HG02623 (cell line): Measurements from ENCODE around the gene SPART.
"Not testable (repeated sequence)": the region's sequence is repeated elsewhere in the genome, so short reads cannot be mapped to it uniquely, and the experiment has no call there.

ENCODE experiments used
- ATAC-seq: cut with Tn5 transposase; IDR thresholded peaks from one replicate; pipeline ENCODE4 v1.9.1; 2021; ENCODE audit warnings: moderate library complexity; ENCODE audit not compliant: unreplicated experiment

SPART gene

DNA sequence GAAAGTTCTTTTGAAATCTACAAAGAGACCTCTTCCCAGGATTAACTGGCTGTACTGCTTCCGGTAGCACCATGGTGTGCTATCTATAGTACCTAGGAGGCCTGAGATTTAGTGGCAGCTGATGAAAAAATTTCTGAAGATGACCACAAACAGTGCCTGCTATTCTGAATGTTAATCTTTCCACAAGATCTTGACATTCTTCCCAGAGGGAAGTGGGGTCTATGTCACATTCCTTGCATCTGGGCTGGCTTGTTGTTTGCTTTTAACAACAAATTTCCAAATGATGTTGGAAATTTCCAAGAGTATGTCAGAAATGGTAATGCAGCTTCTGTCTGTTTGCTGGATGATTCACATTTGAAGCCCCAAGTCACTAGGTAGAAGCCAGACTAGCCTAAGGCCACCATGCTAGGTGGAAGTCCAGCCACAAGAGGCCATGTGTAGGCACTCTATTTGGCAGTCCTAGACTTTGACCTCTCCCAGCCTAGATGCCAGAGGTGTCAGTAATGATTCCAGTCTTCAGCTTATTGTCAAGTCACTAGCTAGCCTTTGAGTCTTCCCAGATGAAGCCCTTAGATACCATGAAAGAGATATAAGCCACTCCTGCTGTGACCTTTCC is 22.1 kb downstream of the SPART start:
- ATAC-seq = no peak

DNA sequence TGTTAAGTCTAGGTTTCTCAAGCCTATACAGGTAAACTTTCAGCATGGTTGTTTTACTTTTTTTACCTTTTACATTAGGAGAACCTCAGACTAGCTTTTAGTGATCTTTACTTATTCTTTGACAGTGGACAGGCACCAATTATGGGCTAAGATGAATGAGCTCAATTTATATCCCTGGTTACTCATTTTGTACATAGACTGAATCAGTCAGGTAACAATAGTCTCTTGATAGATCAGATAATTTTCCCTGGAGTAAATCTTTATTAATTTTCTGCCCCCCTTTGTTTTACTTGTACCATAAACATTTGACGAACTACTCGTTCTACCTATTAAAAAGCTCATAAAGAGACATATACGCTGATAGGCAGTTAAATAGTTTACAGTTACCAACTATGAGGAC is 22.8 kb downstream of the SPART start:
- no peak for ATAC-seq

DNA sequence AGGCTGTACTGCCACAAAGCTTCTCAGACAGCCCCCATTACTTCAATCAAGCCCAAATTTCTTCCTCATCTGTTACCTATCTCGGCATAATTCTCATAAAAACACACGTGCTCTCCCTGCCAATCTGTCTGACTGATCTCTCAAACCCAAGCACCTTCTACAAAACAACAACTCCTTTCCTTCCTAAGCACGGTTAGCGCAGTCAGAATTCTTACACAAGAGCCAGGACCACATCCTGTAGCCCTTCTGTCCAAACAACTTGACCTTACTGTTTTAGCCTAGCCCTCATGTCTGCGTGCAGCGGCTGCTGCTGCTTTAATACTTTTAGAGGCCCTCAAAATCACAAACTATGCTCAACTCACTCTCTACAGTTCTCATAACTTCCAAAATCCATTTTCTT is 26.4 kb downstream of the SPART start:
- not testable (repeated sequence) for ATAC-seq

DNA sequence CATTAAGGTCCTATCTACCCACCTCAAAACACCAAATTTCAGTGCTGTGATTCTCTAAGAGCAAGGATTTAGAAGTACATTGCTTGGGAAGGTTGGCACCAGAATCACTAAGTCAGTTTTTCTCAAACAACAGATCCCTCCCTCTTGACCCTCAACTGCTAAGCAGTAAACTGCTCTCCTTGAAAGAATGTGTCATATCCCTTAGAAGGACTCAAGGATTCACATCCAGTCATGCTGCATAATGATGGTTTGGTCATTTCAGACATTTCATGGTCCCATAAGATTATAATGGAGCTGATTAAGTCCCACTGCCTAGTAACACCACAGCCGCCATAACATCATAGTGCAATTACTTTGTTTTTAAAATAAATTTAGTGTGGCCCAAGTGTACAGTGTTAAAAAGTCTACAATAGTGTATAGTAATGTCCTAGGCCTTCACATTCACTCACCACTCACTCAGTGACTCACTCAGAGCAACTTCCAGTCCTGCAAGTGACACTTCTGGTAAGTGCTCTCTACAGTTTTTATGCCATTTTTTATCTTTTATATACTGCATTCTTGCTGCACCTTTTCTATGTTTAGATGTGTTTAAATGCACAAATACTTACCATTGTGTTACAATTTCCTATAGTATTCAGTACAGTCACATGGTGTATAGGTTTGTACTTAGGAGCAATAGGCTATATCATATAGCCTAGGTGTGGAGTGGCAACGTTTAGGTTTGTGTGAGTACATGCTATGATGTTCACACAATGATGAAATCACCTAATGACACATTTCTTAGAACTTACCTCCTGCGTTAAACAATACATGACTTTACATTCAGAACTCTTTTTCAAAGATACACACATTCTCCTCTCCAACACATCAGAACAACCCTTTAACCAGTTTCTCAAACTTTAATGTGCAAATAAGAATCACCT is 32.9 kb downstream of the SPART start:
- ATAC-seq = no peak

DNA sequence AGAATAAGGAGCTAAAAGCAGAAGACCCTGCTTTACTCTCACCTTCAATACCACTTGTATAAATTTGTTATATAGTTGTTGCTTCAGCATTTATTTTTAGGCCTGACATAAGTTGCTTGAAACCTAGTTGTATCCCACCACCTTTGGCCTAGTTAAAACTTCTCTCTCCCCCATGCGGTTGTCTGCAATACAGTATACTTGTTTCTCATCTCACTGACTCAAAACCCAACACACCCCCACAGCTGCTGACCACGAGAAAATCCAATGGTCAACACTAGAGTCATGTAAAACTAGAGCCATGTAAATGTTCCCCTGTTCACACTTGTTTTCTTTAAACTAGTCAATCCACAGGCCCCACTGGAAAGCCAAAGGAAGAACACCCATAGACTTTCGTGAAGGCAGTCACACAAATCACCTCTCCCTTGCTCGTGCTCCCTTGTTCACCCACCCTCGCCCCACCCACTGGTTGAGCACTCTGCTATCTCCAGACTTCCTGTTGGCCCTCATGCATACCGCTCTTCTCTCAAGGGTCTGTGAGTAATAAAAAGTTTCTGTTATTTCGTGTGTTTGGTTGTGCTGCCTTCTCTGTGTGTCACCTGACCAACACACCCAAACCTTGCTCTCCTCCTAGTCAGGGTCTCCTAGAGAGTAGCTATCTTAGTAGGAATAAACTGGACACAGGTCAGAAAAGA is 35.6 kb downstream of the SPART start:
- no peak for ATAC-seq

DNA sequence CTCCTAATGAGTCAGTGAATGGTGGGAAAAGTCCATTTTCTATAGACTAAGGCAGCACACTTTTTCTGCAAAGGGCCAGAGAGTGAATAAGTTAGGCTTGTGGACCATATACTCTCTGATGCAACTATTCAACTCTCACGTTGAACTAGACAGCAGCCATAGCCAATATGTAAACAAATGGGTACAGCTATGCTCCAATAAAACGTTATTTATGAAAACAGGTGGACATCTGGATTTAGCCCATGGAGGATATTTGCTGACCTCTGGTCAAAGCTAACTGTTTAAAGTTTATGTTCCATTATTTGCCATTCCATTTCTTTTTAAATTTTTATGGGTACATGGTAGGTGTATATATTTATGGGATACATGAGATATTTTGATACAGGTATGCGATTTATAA is 43.9 kb downstream of the SPART start:
- ATAC-seq = no peak

DNA sequence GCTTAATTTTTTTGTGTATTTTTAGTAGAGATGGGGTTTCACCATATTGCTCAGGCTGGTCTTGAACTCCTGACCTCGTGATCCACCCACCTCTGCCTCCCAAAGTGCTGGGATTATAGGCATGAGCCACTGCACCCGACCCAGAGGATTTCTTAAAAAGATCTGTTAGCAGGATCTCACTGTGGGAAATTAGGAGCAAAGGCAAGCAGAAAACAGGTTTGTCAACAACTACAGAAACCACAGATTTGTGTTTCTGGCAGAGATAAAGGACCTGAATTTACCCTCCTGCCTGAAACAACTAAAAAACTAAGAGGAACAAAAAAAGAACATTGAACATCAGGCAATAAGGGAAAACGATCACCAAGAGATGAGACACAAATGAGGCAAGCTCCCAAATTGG is 46.7 kb downstream of the SPART start:
- not testable (repeated sequence) for ATAC-seq

DNA sequence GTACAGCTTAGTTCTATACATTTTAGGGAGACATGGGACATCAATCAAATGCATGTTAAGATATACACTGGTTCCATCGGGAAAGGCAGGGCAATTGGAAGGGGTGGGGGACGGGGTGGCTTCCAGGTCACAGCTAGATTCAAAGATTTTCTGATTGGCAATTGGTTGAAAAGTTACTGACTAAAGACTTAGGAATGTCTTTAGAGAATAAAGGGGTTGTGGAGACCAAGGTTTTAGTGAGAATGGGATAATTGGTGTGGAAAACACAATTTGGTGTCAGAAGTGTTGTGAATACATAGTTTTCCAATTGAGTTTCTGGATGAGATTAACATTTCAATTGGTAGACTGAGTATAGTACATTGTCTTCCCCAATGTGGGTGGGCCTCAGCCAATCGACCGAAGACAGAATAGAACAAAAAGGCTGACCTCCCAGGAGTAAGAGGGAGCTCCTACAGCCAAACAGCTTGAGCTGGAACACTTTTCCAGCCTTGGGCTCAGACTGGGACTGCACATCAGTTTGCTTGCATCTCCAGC is 47.6 kb downstream of the SPART start:
- no peak for ATAC-seq

DNA sequence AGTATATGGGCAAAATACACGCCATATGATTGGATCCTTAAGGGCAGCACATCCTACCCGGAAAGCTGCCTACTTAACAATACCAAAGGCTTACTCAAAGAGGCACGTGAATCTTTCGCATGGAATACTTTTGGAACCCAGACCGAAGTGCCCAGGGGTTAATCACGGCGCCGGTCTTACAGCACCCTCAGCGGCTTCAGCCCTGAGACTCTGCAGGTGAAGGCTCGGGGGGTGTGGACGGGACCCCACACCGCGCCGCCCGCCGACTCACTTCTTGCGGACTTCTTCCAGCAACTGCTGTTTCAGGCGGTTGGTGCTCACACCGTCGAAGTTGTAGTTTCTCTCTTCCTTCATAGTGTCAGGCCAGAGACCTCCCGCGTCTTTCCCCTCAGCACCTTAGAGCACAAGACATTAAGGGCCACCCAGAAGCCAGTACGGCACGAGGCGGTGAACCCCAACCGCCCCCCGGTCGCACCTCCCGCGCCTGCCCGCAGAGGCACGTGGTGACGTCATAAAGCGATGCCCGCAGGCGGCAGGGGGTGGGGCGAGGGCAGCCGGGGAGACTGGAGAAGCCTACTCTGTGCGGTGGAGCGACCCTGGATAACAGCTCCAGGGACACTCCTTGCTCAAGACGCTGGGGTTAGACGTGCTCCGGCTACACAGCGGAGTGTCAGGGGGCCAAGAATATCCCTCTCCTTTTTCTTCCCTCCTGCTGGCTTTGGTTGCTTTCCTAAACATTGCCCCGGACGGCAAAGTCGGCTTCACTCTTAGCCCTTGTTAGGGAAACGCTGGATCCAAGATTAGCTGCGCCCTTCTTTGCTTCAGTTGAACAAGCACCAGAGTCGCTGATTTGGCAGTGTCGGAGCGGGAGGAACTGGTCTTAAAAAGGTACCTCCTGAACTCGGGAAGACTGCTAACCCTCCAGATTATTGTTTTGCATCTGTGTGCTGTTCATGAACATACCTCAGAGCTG is 48.5 kb downstream of the SPART start, which contains the start of gene CCDC169:
TSS of gene CCDC169 (minus strand) at position 449 of the 973 bp plus-strand sequence. CDS start at position 354, 95 bp downstream.
- ATAC-seq = peak; percentile 54

DNA sequence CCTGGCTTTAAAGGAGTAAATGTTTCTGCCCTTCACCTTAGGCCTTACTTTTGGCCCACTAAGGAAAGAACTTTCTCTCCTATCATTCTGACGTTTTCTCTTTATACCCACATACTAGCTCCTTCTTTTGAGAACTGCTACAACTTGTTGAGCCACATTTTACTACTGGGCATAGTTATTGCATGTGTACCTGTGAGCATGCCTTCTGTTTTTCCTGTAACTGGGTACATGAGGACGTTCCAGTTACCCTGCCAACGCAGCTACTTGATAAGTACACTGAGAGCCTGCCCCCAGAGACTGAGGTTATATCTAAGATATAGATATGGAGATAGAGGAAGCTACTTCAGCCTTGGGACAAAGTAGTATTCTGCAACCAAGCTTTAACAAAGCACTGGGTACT is 52.1 kb downstream of the SPART start:
- no peak for ATAC-seq

DNA sequence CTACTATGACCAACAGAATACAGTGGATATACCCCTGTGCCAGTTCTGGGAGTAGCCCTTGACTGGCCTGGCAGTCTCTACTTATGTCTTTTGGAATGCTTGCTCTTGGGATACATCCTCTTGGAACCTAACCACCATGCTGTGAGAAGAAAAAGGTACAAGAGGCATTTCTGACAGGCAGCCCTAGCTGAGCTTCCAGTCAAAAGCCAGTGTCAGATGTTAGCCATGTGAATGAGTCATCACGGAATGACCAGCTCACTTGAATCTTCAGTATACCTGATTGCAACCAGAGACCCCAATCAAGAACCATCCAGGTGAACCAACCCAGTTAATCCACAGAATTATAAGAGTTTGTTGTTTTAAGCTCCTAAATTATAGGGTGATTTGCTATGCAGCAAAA is 52.7 kb downstream of the SPART start:
- ATAC-seq = no peak

DNA sequence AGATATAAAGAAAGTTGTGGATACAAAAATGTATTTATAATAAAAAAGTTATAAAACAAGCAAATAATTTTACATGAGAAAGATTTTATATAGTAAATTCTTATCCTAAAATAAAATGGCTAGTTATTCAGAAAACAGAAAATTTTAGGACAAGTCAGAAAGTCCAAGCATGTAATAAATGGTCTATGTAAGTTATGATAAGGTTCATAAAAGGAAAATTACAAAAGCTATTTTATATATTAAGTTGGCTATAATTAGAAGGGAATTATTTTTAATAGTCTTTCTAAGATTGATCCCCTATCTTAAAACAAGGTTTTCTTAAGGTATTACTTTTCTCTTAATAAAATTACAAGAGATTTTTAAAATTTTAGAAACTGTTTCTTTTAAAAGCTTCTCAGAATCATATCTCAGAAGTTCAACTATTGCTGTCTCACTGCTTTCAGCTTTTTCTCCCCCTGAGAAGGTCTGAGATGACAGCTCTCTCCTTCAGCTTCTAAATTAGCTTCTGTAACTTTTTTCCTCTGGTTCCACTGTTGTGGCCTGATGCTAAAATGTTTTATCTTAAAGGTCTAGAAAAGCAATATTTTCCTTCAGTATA is 57.3 kb downstream of the SPART start:
- no peak for ATAC-seq

DNA sequence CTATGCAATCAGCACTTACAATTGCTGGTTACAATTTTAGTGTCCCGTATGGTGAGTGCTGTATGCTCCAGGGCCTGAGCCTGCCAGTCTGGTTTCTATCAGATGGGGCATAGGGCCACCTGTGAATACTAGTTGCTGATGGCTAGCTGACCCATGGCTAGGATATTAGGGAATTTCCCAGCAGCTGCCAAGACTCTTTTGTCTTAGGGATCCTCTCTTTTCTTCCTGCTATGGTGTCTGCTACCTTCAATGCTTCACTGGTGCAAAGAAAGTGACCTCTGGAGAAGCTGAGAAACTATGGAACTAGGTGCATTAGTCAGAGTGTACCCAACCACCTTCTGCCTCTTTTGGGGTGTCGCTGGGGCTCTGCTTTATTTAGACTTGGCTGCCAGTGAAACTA is 60.2 kb downstream of the SPART start:
- ATAC-seq = no peak

DNA sequence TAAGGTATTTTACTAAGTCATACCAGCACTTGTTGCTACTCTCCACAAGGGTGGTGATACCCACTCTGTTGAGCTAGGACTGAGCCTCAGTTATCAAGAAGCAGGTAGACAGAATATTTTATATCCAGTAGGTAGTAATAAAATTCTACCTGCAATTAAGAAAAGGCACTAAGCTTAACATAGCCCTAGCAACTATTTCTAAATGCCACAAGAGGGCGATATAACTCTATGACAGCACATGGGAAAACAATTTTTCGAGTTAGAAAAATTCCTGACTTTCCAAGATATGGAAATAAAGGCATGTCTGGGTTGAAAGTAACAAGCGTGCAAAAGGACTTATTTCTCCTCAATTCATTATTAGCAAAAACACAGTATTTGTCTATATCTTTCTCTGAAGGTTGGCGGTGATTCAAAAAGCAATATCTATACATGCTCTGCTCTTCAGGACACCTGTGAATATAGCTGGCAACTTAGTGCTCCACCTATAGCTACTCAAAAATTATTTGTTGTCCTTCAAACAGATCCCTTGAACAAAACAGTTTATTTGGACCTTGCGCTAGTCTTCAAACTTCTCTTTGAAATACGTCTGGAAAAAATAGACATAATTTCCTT is 63.3 kb downstream of the SPART start:
- ATAC-seq = peak; percentile 45

DNA sequence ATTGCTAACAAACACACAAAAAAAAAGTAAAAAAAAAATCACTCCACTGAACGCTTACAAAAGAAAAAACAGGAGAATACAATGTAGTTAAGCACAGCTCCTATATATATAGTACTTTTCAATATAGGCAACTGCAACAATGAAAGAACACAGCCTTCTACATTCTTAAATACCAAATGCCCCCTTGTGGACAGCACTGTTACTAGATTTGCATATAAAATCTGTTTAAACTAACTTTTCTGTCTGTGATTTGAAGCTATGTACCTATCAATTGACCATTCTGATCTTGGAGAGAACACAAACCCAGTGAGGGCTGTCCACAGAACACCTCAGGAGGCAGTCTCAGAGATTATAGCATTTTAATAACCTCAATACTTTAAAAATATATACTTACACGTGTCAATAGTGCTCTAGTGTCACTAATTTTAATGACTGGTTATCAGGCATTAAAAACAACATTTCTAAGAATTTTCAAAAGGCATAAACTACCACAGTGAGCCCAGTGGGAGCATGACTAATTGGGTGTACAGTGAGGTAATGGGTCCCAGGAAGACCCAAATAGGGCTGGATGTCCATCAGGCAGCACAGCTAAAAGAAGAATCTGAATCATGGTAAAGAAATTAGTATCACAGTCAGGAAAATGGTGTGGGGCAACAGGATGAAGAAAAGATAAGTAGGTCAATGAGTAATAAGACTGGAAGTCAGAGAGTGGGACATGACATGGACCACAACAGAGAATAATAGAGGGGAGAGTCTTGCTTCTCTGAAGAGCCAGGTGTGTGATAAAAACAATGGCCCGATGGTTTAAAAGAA is 70.8 kb downstream of the SPART start:
- ATAC-seq = no peak

DNA sequence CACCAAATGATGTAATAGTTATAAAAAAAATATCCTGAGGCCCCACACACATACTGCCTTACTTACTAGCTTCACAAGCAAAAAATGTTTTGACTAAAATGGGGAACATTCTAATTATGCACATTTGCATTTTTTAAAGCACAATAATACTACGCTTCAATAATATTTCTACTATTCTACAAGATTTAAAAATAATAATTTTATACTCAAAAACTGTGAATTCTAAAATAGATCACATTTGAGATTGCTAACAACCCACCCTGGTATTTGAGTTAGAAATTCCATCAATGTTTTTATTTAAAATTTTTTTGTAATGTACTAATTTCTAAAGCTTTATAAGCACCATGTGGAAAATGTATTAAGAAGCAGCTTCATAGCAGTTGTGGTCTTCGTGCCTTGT is 72.8 kb downstream of the SPART start:
- ATAC-seq = no peak

DNA sequence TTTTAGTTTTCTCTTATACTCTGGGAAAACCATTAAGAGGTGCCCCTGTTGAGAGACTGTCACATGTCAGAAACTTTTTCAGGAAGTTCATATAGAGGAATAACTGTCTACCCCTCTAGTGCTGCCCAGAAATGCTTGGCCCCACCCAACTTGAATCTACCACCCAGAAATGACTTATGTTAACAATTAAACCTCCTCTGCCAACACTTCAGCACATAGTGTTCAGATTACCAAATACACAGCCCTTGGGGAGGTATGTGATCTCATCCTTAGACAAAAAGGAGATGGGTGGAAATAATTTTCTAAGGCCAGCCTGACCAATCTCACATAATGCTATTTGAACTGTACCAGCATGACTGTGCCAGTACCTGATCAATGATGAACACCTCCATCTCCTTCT is 84.2 kb downstream of the SPART start:
- no peak for ATAC-seq

DNA sequence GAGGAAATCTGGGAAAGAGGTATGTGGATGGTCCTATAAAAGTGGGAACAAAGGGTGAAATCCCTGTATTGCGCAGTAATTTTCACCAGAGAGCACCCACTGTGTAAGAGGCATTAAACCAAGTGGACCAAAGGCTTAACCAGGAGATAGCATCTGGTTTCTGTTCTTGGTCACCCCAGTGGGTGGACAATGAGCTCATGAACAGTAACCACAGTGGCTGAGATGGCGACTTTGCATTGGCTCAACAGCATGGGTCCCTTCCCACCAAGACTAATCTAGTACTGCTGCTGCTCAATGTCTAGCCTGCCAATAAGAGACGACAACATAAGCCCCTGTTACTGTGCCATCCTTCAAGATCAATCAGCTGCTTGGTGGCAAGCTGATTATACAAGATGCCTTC is 85.2 kb downstream of the SPART start:
- ATAC-seq = no peak
